ENCODE data around the gene MSH2. TPM values are rescaled to one million over a fixed set of nuclear protein-coding genes. Genes with fewer than 3 reads are reported as not detected.

MSH2 gene
- total RNA-seq, 2 experiments from 2014 or later, result 62.6 to 63.1 TPM

DNA sequence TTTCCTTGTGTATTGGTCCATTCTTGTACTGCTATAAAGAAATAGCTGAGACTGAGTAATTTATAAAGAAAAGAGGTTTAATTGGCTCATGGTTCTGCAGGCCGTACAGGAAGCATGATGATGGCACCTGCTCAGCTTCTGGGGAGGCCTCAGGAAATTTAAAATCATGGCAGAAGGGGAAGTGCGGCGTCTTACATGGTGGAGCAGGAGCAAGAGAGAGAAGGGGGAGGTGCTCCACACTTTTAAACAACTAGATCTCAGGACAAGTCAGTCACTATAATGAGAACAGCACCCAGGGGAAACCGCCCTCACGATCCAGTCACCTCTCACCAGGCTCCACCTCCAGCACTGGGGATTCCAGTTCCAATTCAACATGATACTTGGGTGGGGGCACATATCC is 54.3 kb downstream of the MSH2 start:
- ChIA-PET POLR2A (no interaction called here), CTCF (no interaction called here)

DNA sequence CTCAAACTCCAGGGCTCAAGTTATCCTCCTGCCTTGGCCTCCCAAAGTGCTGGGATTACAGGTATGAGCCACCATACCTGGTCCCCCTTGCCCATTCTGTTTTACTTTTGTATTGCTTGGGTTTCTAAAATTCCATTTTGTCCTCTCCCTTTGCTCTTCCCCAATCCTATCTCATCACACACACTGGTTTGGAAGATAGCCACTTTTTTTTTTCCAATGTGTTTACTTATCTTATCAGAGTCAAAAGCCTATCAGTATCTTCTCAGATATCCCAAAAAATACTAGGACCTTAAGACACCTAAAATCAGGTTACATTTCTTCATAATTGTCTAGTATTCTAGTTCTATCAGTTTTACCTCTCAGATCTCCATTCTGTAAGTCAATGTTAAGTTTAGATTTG is 56.1 kb downstream of the MSH2 start:
- POLR2A ChIA-PET, result no interaction called here
- CTCF ChIA-PET, result no interaction called here

DNA sequence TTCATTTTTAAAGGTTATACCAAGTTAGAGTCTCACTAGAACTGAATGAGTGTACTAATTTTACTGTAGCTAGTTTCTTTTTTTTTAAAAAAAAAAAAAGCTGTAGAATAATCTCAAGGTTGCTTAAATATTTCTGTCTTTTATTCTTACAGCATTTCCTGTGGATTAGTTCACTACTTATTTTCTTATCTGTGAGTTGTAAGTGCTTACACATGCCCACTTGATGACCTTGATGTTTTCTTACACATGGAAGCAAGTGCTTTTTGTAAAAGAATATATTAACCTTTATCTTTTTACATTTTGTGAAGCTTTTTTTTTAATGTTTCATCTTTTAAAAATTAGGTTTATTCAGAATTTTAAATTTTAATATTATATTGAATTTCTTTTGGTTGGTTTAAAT is 57.8 kb downstream of the MSH2 start:
- CTCF ChIA-PET, result no interaction called here
- POLR2A ChIA-PET, result interaction anchor here (0.7 kb wide), 1 partner anchor 1726 kb away, joined by 9 read pairs; no protein-coding TSS in a partner anchor

DNA sequence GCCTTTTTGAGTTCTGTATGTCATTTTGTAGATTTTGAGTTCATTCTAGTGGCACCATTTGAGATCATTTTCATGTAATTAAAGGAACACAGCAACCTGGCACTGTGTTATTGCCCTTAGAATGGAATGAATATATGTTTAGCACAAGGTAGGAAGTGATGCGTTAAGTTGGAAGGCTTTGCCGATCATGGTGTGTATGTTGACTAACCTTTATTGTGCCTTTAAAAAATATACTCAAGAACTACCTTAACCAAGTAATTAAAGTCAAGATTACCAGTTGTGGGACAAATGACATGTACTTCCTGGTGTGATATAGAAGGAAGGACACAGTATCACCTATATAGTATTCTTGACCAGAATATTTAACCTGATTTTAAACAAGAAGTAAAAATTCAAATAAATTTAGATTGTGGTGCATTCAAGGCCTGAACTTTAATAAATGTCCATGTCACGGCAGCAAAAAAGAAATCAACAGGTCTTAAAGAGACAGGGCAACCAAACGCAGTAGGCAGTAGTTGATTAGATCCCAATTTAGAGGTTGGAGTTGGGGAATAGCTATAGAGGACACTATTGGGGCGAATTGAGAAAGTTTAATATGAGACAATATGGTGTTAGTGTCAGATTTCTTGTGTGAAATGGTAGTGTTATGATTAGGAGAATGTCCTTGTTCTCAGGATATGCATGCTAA is 68.6 kb downstream of the MSH2 start:
- POLR2A ChIA-PET, result no interaction called here
- CTCF ChIA-PET, result no interaction called here

DNA sequence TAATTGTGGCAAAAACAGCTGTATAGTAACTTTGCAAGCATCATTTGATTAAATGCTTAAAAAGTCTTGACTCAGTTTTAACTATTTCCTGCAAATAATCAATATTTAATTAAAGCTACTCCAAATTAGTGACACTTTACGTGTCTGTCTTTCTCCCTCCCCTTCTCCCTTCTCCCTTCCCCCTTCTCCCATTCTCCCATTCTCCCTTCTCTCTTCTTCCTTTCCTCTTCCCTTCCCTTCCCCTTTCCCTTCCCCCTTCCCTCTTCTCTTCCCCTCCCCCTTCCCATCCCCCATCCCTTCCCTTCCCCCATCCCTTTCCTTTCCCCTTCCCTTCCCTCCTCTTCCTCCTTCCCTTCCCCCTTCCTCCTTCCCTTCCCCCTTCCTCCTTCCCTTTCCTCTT is 76.9 kb downstream of the MSH2 start:
- ChIA-PET CTCF (no interaction called here), POLR2A (no interaction called here)

DNA sequence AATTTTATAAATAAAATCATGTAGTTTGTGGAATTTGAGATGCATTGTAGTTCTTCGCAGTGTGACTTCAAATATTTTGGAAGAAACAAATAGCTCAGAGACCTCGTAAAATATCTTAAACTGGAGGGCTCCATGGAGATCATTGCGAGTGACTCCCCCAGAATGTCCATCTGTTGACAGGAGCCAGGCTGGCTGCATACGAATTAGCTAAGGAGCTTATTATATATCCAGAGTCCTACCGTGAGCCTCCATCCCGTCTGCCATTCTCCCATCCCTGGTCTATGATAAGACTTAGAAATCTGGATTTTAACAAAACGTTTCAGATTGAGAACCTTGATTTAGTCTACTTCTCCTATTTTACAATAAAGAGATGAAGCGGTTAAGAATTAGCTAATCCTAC is 80.2 kb downstream of the MSH2 start:
- ChIA-PET CTCF (no interaction called here), POLR2A (no interaction called here)

- ChIA-PET CTCF (no interaction called here), POLR2A (no interaction called here)
These were observed 81.4 kb downstream of the MSH2 start for GRCh38 chr2:47484396-47484795.

- ChIA-PET POLR2A (no interaction called here), CTCF (no interaction called here)
These were observed 82.2 kb downstream of the MSH2 start for GRCh38 chr2:47485177-47485576.

GRCh38 chr2:47485751-47486300 is 82.9 kb downstream of the MSH2 start:
- CTCF ChIA-PET, result no interaction called here
- POLR2A ChIA-PET, result no interaction called here

- POLR2A ChIA-PET, result no interaction called here
- CTCF ChIA-PET, result no interaction called here
These were observed 84.0 kb downstream of the MSH2 start for GRCh38 chr2:47486841-47487497.

- ChIA-PET CTCF (interaction anchor here (0.6 kb wide), 1 partner anchor 146 kb away, joined by 3 read pairs; no protein-coding TSS in a partner anchor), POLR2A (no interaction called here)
These were observed 84.5 kb downstream of the MSH2 start for GRCh38 chr2:47487498-47487875.

DNA sequence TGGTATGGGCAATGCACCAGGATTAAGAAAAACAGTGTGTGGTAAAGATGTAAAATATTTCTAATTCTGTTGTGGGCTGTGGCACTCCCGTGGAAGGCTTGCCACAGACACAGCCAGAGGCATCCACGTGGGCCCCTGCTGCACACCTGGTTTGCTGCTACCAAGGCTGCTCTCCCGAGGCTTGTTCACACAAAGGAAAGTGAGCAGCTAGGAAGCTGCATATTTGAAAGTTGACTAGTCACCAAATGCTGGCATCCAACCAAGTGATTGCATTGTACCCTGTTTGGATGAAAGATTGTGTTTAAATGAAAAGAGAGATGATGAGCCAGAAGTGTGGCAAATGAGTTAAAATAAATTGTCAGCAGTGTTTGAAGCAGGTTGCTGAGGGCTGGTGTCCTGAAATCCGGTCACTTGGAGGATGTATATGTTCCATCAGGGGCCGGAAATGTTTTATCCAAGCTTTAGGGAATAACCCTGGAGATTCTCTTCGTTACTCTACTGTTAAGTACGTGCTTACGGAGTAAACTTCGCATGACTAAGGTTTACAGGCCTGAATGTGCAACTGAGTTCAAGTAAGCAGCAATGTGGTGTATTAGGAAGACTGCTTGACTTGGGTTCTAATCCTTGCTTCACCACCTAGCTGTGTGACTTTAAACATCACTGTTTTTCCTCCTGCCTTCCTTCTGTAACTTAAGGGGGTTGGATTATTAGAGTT is 86.1 kb downstream of the MSH2 start:
- ChIA-PET CTCF (no interaction called here), POLR2A (no interaction called here)

DNA sequence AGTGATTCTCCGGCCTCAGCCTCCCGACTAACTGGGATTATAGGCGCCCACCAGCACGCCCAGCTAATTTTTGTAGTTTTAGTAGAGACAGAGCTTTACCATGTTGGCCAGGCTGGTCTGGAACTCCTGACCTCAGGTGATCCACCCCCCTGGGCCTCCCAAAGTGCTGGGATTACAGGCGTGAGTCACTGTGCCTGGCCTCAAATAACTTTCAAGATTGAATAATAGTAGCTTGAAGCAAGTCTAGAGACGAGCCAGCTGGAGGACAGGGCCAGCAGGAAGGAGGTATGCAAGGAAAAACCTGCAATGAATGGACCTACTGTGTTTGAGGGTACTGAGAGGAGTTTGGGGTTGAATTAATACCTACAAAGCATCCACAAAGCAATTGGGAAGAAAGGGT is 87.5 kb downstream of the MSH2 start:
- POLR2A ChIA-PET, result interaction anchor here (0.6 kb wide), 1 partner anchor 8 kb away, joined by 5 read pairs; no protein-coding TSS in a partner anchor

GRCh38 chr2:47493317-47494035 is 90.5 kb downstream of the MSH2 start:
- CTCF ChIA-PET, result interaction anchor here (0.7 kb wide), 1 partner anchor 138 kb away, joined by 3 read pairs; no protein-coding TSS in a partner anchor
- POLR2A ChIA-PET, result interaction anchor here (0.8 kb wide), 1 partner anchor 960 kb away, joined by 3 read pairs; no protein-coding TSS in a partner anchor

More for the DNA sequence above, 87.5 kb downstream of the MSH2 start:
- CTCF ChIA-PET, result interaction anchor here (0.6 kb wide), 1 partner anchor 64 kb away, joined by 3 read pairs; no protein-coding TSS in a partner anchor

DNA sequence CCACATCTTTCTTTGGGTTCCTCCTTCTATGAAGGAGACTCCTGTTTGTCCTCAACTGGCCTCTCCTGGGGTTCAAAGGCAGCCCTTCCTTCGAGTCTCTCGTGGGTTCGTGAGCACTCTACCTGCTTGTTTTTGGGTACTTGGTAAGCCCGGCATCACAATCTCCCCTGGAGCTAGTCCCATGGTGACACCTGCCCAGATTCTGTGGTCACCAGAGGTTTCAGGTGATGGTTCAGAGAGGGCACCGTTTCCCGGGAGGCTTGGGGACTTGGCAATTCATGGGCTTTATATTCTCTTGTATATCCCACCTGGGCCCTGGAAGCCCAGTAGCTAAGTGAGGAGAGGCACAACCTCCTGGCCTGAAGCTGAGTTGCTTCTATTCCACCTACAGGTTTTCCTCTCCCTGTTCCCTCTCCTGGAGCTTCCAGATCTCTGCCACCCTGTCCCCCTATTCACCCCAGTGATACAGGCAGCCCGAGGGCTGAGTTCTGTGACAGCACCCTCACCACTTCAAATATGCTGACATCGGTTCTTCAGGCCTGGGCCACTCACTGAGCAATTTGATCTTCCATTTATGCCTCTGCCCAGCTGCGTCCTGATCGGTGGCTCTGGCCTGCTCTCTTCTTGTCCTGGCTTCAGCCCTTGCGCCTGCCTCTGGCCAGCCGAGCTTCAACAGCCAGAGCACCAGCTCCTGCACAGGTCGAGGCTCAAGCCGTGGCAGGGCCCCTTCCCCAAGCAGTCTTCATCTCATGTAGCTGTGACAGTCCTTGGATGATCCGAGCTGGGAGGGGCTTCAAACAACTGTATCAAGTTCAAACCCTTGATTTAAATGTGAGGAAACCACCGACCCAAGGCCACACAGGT is 91.5 kb downstream of the MSH2 start:
- ChIA-PET CTCF (no interaction called here), POLR2A (interaction anchor here (0.8 kb wide), 1 partner anchor 961 kb away, joined by 3 read pairs; no protein-coding TSS in a partner anchor)

DNA sequence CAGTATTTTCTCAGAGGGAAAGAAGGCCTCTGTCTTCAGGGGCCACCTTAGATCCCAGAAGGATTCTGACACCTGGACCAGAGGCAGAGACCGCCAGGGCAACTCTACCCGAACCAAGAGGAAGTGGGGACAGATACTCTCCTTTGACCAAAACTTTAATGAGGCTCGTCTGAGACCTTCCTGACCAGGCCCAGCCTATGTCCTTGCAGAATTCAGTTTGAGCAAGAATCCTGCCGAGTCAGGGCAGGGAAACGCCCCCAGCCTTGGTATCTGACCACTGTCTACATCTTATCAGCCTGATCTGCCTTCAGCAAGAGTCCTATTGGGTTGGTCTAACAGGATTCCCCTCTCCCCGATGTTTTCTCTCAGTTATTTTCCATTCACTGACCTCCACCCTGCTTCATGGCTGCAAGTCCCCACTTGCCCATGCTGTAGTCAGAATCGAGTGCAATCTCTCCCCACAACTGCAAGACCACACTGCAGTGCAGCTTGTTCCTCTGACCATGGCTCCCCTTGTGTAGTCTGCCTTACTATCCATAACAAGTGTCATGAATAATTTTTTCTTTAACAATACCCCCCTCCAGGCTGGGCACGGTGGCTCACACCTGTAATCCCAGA is 95.0 kb downstream of the MSH2 start:
- ChIA-PET POLR2A (no interaction called here), CTCF (no interaction called here)

GRCh38 chr2:47499093-47499492 is 96.1 kb downstream of the MSH2 start:
- ChIA-PET POLR2A (interaction anchor here (0.6 kb wide), 1 partner anchor 9 kb away, joined by 5 read pairs; no protein-coding TSS in a partner anchor), CTCF (no interaction called here)

- ChIA-PET POLR2A (no interaction called here), CTCF (no interaction called here)
These were observed 96.8 kb downstream of the MSH2 start for GRCh38 chr2:47499621-47500309.
